SK-N-MC (cell line): ENCODE data around the gene HAAO.

Experiments
- DNase-seq: peaks from one replicate; pipeline ENCODE4 v3.0.0-alpha.2; 2011; ENCODE audit warnings: low read depth, low spot score
- H3K27ac ChIP-seq: fragments of 200-600 bp; sonication (generic); 2 replicates; pipeline ENCODE4 v1.5.1; 2016; ENCODE audit warnings: mixed run types
- H3K36me3 ChIP-seq: fragments of 200-600 bp; sonication (generic); 2 replicates; pipeline ENCODE4 v1.6.1; 2017; ENCODE audit warnings: antibody characterized with exemption, low read length, mixed read lengths; ENCODE audit not compliant: insufficient read depth
- H3K4me3 ChIP-seq: fragments of 200-600 bp; sonication (generic); 2 replicates; pipeline ENCODE4 v1.5.1; 2016
- H3K9ac ChIP-seq: fragments of 200-600 bp; sonication (generic); 2 replicates; pipeline ENCODE4 v1.8.0; 2017; ENCODE audit warnings: mixed run types, mixed read lengths; ENCODE audit not compliant: insufficient read length
- H3K9me3 ChIP-seq: fragments of 200-600 bp; sonication (generic); 2 replicates; pipeline ENCODE4 v1.6.1; 2017; ENCODE audit warnings: low read depth, mild to moderate bottlenecking, antibody characterized with exemption, low read length, moderate library complexity, mixed read lengths
- EZH2 ChIP-seq: fragments of 200-600 bp; sonication (generic); IDR thresholded peaks from one replicate; pipeline ENCODE4 v1.6.1; 2017; ENCODE audit warnings: antibody characterized with exemption
- FOXP2 ChIP-seq: optimal IDR thresholded peaks from 2 replicates; pipeline ENCODE3; 2011; ENCODE audit warnings: mild to moderate bottlenecking, moderate library complexity; ENCODE audit not compliant: insufficient read depth; ENCODE audit errors: extremely low read length, control extremely low read depth
- POLR2AphosphoS5 ChIP-seq: IDR thresholded peaks from 2 replicates; pipeline ENCODE4 v1.6.1; 2012; ENCODE audit warnings: mild to moderate bottlenecking, low read depth, low read length, borderline replicate concordance

Gene HAAO

GRCh38 chr2:42808301-42808700 lies 15.9 kb upstream of the HAAO start:
- Histone ChIP-seq H3K27ac (no peak overlapping the region), H3K4me3 (no peak overlapping the region), H3K9ac (no peak overlapping the region), H3K9me3 (no peaks in the 10 kb centered on the region), H3K36me3 (no peaks in the 10 kb centered on the region)
- no peak for DNase-seq
- no peak for TF ChIP-seq POLR2AphosphoS5

GRCh38 chr2:42806786-42807185 lies 14.4 kb upstream of the HAAO start:
- TF ChIP-seq POLR2AphosphoS5 (no peak), FOXP2 (no peak), EZH2 (no peak)
- DNase-seq: no peak
- no peaks in the 10 kb centered on the region for H3K36me3 ChIP-seq
- H3K9ac ChIP-seq: no peak overlapping the region
- H3K27ac ChIP-seq: no peak overlapping the region
- no peak overlapping the region for H3K4me3 ChIP-seq
- no peaks in the 10 kb centered on the region for H3K9me3 ChIP-seq

- no peak for TF ChIP-seq POLR2AphosphoS5
- no peak for TF ChIP-seq FOXP2
- no peak for TF ChIP-seq EZH2
- no peak overlapping the region for H3K27ac ChIP-seq
- no peaks in the 10 kb centered on the region for H3K9me3 ChIP-seq
- no peak overlapping the region for H3K4me3 ChIP-seq
- no peak for DNase-seq
- no peak overlapping the region for H3K9ac ChIP-seq
- H3K36me3 ChIP-seq: no peaks in the 10 kb centered on the region
Measured at GRCh38 chr2:42804891-42805290, 12.5 kb upstream of the HAAO start.

- Histone ChIP-seq H3K9ac (no peak overlapping the region), H3K36me3 (no peaks in the 10 kb centered on the region), H3K4me3 (no peak overlapping the region), H3K27ac (no peak overlapping the region), H3K9me3 (no peaks in the 10 kb centered on the region)
- DNase-seq: no peak
- TF ChIP-seq EZH2 (no peak), POLR2AphosphoS5 (no peak), FOXP2 (no peak)
Measured at GRCh38 chr2:42804338-42804737, 12.0 kb upstream of the HAAO start.

GRCh38 chr2:42802150-42802549 lies 9.8 kb upstream of the HAAO start:
- Histone ChIP-seq H3K9me3 (no peaks in the 10 kb centered on the region), H3K27ac (no peak overlapping the region), H3K36me3 (no peaks in the 10 kb centered on the region), H3K9ac (no peak overlapping the region), H3K4me3 (no peak overlapping the region)
- no peak for TF ChIP-seq FOXP2
- TF ChIP-seq EZH2: no peak
- no peak for TF ChIP-seq POLR2AphosphoS5
- no peak for DNase-seq

GRCh38 chr2:42801381-42801780 lies 9.0 kb upstream of the HAAO start:
- H3K27ac ChIP-seq: no peak overlapping the region; the same call in 1 of the 2 replicates

GRCh38 chr2:42800981-42801380 lies 8.6 kb upstream of the HAAO start:
- no peak overlapping the region for H3K9ac ChIP-seq
- no peak for DNase-seq
- H3K27ac ChIP-seq: no peak overlapping the region
- TF ChIP-seq EZH2: no peak
- TF ChIP-seq FOXP2: no peak
- no peak for TF ChIP-seq POLR2AphosphoS5
- H3K9me3 ChIP-seq: no peaks in the 10 kb centered on the region
- no peaks in the 10 kb centered on the region for H3K36me3 ChIP-seq
- no peak overlapping the region for H3K4me3 ChIP-seq

More at GRCh38 chr2:42801381-42801780, 9.0 kb upstream of the HAAO start:
- Histone ChIP-seq H3K36me3 (no peaks in the 10 kb centered on the region), H3K9me3 (no peaks in the 10 kb centered on the region), H3K4me3 (no peak overlapping the region), H3K9ac (no peak overlapping the region)
- TF ChIP-seq EZH2 (no peak), POLR2AphosphoS5 (no peak), FOXP2 (no peak)
- DNase-seq: no peak

GRCh38 chr2:42800461-42800962 lies 8.1 kb upstream of the HAAO start:
- H3K9ac ChIP-seq: no peak overlapping the region
- TF ChIP-seq EZH2: no peak
- no peak for TF ChIP-seq POLR2AphosphoS5
- TF ChIP-seq FOXP2: no peak
- H3K4me3 ChIP-seq: no peak overlapping the region
- no peak for DNase-seq
- H3K27ac ChIP-seq: no peak overlapping the region
- H3K9me3 ChIP-seq: no peaks in the 10 kb centered on the region
- no peaks in the 10 kb centered on the region for H3K36me3 ChIP-seq

GRCh38 chr2:42799881-42800280 lies 7.5 kb upstream of the HAAO start:
- Histone ChIP-seq H3K36me3 (no peaks in the 10 kb centered on the region), H3K4me3 (no peak overlapping the region), H3K27ac (no peak overlapping the region), H3K9ac (no peak overlapping the region), H3K9me3 (no peaks in the 10 kb centered on the region)
- TF ChIP-seq EZH2 (no peak), POLR2AphosphoS5 (no peak), FOXP2 (no peak)
- DNase-seq: no peak
